ENCODE measurements around the gene UNG. TPM values are rescaled to one million over a fixed set of nuclear protein-coding genes. Genes with fewer than 3 reads are reported as not detected.

The UNG gene
- total RNA-seq, 4 donors from 2014 or later, result 21.6 to 32.7 (median 27.9) TPM

DNA sequence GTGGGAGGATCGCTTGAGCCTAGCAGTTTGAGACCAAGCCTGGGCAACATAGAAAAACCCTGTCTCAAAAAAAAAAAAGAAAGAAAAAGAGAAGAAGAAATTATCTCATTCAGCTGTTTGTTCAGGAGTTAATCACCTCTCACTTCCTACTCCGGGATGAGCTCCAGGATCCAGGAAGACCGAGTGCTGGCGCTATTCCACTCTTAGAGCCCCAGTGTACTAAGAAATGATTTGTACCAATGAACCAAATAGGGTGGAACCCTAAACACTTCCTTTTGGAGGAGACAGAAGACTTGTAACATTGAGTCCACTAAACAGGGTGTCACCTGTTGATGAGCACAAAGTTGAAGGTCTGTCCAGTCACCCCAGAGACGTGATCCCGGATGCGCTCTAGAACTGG, 7.7 kb upstream of the UNG start:
- H3K27ac ChIP-seq, result no peak overlapping the region
- intact Hi-C loops (cut with DNase I; ENCODE audit: low total_unique reads), result loop anchor here (10.0 kb wide), 1 partner anchor 525 kb away; the partner anchor contains the start of genes ISCU and SART3
- peaks cover 6 to 10% of the 10 kb centered on the region in 2 donors for H3K4me1 ChIP-seq
- H3K27me3 ChIP-seq, result no peaks in the 10 kb centered on the region
- no peaks in the 10 kb centered on the region for H3K9me3 ChIP-seq
- no peak for TF ChIP-seq POLR2A (IDR thresholded peaks at IDR 0.05)
- no peak for TF ChIP-seq CTCF (IDR thresholded peaks at IDR 0.05)
- no peak for DNase-seq
- H3K36me3 ChIP-seq, result no peaks in the 10 kb centered on the region
- H3K4me3 ChIP-seq, result no peak overlapping the region

DNA sequence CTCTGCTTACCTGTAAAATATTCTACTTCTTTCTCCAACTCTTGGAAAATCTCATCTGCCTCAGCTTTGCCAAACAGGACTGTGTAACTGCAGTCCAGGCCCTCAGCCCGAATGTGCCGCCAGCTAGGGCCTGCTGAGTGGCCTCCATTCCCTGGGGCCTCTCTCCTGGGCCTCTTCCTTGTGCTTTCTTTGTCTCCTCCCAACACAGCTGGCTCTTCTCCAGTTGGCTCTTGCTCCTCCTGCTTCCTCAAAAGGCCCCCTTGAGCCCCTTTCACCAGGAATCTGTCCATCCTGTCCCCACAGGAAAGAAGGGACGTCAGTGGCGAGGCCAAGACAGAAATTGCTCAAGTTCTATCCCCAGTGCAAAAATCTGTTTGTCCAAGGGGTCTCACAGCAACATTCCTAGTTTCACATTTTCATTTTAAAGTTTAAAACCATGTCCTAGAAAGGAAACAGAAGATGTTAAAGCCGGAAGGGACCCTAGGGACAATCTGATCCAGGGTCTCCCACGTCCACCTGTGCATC, 4.8 kb upstream of the UNG start:
- intact Hi-C loops (cut with DNase I; ENCODE audit: low total_unique reads), result loop anchor here (10.0 kb wide), 1 partner anchor 528 kb away; the partner anchor contains the start of genes ISCU and SART3
- no peak for DNase-seq
- H3K9me3 ChIP-seq, result no peaks in the 10 kb centered on the region
- TF ChIP-seq CTCF (IDR thresholded peaks at IDR 0.05) (no peak), POLR2A (IDR thresholded peaks at IDR 0.05) (no peak)
- H3K27ac ChIP-seq, result peak overlapping the region; percentile 62 to 78
- no peaks in the 10 kb centered on the region for H3K27me3 ChIP-seq
- peaks cover 9 to 15% of the 10 kb centered on the region in 2 donors for H3K4me1 ChIP-seq
- peak overlapping the region; percentile 49 to 50 for H3K4me3 ChIP-seq
- no peaks in the 10 kb centered on the region for H3K36me3 ChIP-seq

DNA sequence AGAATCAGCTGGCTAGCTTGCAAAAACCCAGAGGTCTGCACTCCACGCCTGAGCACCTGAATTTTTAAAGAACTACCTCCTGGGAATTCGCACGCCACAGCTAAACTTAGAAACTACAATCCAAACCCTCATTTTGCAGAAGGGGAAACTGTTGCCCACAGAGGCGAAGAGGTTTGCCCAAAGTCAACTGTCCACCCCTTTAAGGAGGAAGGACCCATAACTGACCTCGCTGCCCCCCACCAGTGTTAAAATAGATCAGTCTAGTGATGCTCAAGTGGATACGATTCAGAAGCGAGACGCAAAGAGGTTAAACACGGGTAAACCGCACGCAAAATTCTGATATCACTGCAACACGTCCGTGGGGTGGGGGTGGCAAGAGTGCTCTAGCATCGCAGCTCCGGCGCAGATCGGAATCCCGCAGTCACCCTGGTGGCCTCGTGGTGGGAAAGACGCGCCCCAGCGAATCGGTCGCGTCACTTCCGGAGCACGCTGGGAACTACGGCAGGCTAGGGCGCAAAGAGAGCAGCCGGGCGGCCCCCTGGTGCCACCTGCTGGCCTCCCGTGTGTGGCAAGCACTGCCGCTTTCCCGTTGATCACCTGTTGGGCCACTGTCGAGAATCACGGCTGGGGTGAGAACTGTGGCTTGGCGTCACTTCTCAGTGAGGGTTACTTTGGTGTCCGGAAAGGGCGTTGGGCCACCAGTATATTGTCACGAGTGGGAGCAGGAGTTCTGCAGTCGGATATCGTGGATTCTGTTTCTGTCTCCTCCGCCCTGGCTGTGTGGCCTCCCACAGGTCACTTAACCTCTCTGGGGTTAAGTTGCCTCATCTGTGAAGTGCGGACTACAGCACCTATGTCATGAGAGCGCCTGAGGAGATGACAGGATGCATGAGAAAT, 4.1 kb upstream of the UNG start, which contains the start of gene ALKBH2:
Gene ALKBH2, minus strand, starts transcription at position 451 of the 897 bp plus-strand sequence. CDS start 686 bp downstream, outside the sequence.
- intact Hi-C loops (cut with DNase I; ENCODE audit: low total_unique reads), result loop anchor here (10.0 kb wide), 1 partner anchor 528 kb away; the partner anchor contains the start of genes ISCU and SART3

GRCh38 chr12:109097140-109097434, 310 bp upstream of the UNG start:
- peaks cover 10 to 17% of the 10 kb centered on the region in 2 donors for H3K4me1 ChIP-seq
- no peaks in the 10 kb centered on the region for H3K27me3 ChIP-seq
- H3K27ac ChIP-seq, result no peak overlapping the region
- no peak overlapping the region for H3K4me3 ChIP-seq
- intact Hi-C loops (cut with DNase I; ENCODE audit: low total_unique reads), result loop anchor here (10.0 kb wide), 1 partner anchor 532 kb away; the partner anchor contains the start of genes ISCU and SART3
- TF ChIP-seq POLR2A (IDR thresholded peaks at IDR 0.05), result no peak
- no peak for TF ChIP-seq CTCF (IDR thresholded peaks at IDR 0.05)
- H3K9me3 ChIP-seq, result no peaks in the 10 kb centered on the region
- no peak for DNase-seq
- no peaks in the 10 kb centered on the region for H3K36me3 ChIP-seq

More for the DNA sequence above, 4.1 kb upstream of the UNG start, which contains the start of gene ALKBH2:
- no peaks in the 10 kb centered on the region for H3K36me3 ChIP-seq
- TF ChIP-seq CTCF (IDR thresholded peaks at IDR 0.05) (peak; percentile 97 to 99 (median 98)), POLR2A (IDR thresholded peaks at IDR 0.05) (peak; percentile 17 to 49)
- no peaks in the 10 kb centered on the region for H3K9me3 ChIP-seq
- no peaks in the 10 kb centered on the region for H3K27me3 ChIP-seq
- peak within 1 kb of the TSS; percentile 49 to 50 for H3K4me3 ChIP-seq
- H3K27ac ChIP-seq, result peak within 1 kb of the TSS; percentile 62 to 78
- peaks cover 10 to 17% of the 10 kb centered on the region in 2 donors for H3K4me1 ChIP-seq
- peak; percentile 90 to 92 for DNase-seq
